GM12864 (cell line): Measurements from ENCODE around the gene TSPAN11.

ENCODE experiments used
- DNase-seq: peaks from one replicate; pipeline ENCODE4 v3.0.0-alpha.2; 2011; ENCODE audit warnings: low read depth
- H3K4me3 ChIP-seq: 2 replicates; pipeline ENCODE4 v1.5.1; 2011; ENCODE audit warnings: mild to moderate bottlenecking, low read depth, low read length, control low read depth
- TF ChIP-seq, protein P1 (sequence below): IDR thresholded peaks from 2 replicates; pipeline ENCODE4 v1.5.1; 2011; ENCODE audit warnings: low read depth, mild to moderate bottlenecking, moderate library complexity, low read length, control low read depth, inconsistent platforms; ENCODE audit errors: missing control alignments

TSPAN11 gene

DNA sequence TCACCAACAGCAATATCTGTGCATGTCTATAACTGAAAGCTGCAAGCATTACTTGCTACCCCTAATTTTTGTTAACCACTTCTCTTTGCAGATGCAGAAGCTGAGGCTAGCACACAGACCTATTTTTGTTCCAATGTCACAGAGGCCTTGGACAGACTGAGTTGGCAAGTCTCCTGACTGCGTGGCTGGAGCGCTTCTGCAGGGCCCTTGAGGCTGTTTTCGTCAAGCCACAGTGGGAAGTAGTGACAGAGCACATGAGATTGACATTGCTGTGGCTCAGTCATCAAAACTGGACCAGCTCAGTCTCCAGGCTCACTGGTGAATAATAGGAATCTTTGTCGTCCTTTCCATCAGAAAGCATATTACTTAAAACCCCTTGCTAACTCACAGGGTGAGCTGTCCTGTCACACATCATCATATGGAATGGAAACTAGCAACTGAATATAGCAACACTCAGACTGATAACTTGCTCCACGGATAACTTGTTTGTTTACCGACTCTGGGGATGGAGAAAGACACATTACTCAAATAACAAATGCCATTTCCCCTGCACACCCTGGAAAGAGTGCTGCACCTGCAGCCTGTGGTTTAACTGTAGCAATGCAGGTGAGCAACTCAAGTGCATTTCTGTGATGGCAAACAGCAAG, 103.5 kb downstream of the TSPAN11 start:
- DNase-seq, result no peak
- TF ChIP-seq, protein P1, sequence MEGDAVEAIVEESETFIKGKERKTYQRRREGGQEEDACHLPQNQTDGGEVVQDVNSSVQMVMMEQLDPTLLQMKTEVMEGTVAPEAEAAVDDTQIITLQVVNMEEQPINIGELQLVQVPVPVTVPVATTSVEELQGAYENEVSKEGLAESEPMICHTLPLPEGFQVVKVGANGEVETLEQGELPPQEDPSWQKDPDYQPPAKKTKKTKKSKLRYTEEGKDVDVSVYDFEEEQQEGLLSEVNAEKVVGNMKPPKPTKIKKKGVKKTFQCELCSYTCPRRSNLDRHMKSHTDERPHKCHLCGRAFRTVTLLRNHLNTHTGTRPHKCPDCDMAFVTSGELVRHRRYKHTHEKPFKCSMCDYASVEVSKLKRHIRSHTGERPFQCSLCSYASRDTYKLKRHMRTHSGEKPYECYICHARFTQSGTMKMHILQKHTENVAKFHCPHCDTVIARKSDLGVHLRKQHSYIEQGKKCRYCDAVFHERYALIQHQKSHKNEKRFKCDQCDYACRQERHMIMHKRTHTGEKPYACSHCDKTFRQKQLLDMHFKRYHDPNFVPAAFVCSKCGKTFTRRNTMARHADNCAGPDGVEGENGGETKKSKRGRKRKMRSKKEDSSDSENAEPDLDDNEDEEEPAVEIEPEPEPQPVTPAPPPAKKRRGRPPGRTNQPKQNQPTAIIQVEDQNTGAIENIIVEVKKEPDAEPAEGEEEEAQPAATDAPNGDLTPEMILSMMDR, result no peak
- H3K4me3 ChIP-seq, result no peak overlapping the region

DNA sequence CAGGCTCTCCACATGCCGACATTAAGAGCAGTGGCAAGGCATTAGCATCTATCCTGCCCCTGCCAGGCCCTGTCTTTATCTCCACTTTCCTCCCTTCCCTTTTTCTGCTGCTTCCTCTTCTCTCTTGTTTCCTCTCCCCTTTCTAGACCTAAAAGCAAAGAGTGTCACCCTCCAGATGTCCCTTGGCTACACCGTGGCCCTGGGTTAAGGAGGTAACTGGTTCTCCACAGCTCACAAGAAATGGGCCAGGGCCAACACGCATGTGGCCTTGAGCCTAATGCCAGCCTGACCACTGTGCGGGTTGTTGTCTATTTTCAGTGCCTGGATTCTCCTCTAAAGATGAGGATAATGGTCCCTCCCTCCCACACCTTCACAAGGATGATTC, 105.4 kb downstream of the TSPAN11 start:
- TF ChIP-seq, protein P1, result no peak
- DNase-seq, result no peak
- no peak overlapping the region for H3K4me3 ChIP-seq

DNA sequence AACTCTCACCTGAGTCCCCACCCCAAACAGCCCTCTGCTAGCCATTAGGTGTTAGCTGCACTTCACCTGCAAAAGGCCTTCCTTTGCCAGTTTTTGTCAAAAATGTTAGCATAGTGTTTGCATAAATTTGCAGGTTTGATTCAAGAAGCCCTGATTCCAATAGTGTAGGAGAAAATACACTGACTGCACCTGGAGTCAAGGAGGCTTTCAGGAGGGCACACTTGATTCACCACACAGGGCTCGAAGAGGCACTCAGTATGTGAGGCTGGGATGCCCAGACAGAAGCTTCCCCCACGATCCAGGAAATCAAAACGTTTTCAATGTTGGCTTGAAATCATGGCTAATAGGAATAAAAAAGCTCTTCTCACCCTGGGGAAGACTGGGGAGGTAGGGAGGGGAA, 106.6 kb downstream of the TSPAN11 start:
- DNase-seq, result no peak
- TF ChIP-seq, protein P1, result no peak

DNA sequence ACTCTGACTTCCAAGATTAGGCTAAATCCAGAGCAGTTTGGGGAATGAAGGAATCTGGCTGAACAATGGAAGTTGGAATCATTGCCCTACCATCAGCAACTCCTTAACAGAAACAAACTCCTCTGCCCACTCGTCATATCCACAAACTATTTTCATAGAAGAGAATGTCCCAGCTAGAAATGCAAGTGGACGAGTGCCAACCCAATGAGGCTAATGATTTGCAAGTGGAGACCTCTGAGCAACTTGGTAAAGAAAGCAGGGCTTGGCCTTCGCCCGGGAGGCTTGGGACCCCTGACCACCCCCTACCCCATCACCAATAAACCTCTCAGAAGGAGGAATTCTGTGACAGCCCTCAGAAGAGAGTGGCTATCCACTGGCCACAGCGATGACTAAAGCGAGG, 107.1 kb downstream of the TSPAN11 start:
- TF ChIP-seq, protein P1, result no peak
- no peak overlapping the region for H3K4me3 ChIP-seq
- no peak for DNase-seq

More for the DNA sequence above, 106.6 kb downstream of the TSPAN11 start:
- H3K4me3 ChIP-seq, result no peak overlapping the region

DNA sequence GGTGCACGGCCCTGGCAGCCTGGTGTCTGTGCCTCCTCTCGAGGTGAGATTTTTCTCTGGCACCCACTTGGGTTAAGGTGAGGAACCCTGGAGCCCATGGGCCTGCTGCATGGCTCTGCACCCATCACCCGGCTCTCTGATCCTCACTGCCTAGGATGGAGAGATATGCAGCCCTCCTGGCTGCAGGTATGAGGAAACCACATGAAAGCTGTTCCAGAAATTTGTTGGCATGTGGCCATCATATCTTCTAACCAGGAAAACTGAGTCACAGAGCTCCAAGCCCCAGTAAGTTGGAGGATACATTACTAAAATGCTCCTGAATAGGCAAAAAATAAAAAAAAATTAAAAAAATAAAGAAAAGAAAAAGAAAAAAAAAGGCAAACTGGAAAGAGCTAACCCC, 107.8 kb downstream of the TSPAN11 start:
- TF ChIP-seq, protein P1, result no peak
- no peak overlapping the region for H3K4me3 ChIP-seq
- DNase-seq, result no peak

DNA sequence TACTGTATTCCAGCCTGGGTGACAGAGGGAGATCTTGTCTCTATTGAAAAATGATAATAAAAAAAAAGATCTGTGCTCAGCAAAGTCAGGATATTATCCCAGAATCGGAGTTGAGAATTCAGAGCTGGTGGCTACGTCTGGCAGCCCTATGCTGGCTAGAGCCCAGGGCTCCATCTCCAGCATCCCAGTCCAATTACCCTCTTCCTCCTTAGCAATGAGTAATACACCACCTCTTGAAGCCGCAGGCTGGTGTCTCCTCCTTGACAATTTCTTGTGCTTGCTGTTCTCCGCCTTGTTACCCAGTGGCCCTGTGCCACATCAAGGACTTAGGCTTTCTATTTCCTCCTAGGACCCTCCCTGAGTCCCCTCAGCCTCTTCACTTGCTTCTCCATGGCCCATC, 108.7 kb downstream of the TSPAN11 start:
- no peak for DNase-seq
- TF ChIP-seq, protein P1, result no peak
- no peak overlapping the region for H3K4me3 ChIP-seq

DNA sequence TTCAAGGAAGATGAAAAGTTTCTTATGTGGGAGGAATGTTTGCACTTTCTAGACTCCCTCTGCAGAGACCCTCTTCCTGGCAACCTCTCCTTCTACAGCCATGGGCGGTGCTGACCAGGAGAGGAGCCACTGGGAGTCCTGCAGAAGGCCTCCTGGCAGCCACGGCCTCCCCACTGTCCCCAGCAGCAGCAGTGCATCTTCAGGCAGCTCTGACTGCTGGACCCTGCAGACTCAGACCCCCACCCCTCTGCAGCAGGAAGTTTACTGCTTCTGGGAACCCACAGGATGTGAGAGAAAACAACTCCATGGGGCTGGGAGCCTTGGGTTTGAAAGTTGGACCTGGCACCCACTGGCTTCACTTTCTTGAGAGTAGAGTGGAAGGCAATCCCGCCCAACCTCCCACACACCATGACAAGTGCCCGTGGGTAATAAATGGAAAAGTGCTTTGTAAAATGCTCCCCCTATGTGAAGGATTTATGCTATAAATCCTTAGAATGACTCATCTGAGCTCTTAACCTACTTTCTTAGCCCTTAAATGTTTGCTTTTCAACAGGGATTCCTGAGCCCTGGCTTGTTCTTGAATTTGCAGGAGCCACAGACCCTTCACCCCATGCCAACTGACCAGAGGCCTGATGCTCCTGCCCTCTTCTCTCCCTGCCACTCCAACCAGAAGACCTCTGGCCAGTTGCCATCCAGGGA, 109.6 kb downstream of the TSPAN11 start:
- DNase-seq, result no peak
- H3K4me3 ChIP-seq, result no peak overlapping the region
- TF ChIP-seq, protein P1, result no peak
